Measurements from ENCODE around the gene INPP4A.

The INPP4A gene

DNA sequence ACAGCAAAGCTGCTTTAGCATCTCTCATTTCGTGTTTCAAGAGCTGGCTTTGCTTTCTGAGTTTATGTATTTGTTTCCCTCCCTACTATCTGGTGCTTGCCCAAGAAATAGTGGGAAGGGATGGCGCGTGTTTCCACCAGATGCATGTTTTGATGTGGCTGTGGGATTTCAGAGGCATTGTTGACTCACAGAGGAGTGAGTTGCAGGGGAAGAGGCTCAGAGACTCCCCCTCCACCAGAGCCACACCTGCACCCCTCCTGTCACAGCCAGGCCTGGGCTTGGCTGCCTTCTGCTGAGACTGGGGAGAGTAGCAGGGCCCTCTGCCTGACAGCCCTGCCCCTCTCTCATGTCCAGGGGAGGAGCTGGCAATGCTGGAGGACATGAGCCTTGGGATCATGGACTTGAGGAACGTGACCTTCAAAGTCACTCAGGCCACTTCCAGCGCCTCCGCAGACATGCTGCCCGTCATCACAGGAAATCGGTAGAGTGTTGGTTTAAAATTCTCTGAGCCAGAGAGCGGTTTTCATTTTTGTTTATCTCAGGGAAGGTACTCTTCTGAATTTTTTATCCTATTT is 120.7 kb downstream of the INPP4A start:
- CTCF ChIA-PET: no interaction called here
- no peak overlapping the region for H3K4me3 ChIP-seq (ENCODE audit: low read depth, low read length)
- no peak for DNase-seq (ENCODE audit: low read depth, low spot score)
- no peak for TF ChIP-seq CTCF (IDR thresholded peaks at IDR 0.05; ENCODE audit: insufficient read depth, low read length, missing control alignments)
- POLR2A ChIA-PET: interaction anchor here (0.6 kb wide), 1 partner anchor 21 kb away, joined by 3 read pairs; no protein-coding TSS in a partner anchor

GRCh38 chr2:98565941-98566340 is 121.3 kb downstream of the INPP4A start:
- H3K4me3 ChIP-seq (ENCODE audit: low read depth, low read length): no peak overlapping the region
- CTCF ChIA-PET: no interaction called here
- no peak for TF ChIP-seq CTCF (IDR thresholded peaks at IDR 0.05; ENCODE audit: insufficient read depth, low read length, missing control alignments)
- no peak for DNase-seq (ENCODE audit: low read depth, low spot score)
- POLR2A ChIA-PET: interaction anchor here (0.6 kb wide), 1 partner anchor 21 kb away, joined by 3 read pairs; no protein-coding TSS in a partner anchor

DNA sequence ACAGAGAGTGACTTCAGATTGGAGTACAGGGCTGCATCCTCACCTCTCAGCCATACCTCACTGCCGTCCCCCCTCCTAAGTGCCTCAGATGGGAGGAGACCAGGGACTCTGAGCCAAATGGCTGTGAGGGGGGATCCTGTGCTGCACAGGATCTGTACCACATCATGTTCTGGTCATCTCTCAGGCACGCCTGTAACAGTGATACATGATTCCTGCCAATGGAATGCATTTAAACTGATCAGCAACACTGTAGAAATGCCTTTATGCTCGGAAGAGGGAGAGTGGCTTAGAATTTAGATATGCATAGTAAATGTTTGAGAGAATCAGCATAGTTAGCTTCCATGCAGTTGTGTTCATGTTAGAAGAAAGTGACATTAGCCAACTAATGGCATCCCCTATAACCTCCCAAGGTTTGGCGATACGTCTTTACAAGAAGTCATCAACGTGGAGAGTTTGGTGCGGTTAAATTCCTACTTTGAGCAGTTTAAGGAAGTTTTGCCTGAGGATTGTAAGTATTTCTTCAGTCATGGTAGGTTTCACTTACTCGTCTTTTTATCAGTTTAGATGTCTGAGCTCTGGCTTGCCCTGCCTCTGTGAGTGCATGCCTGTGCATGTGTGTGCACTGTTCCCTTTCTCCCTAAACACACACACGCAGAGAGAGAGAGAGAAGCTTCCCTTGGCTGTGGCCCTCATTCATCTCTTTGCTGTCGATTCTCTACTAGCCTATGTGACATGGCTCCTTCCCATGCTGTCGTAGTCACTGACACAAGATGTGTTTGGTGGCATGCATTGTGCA is 123.7 kb downstream of the INPP4A start:
- ChIA-PET CTCF (interaction anchor here (0.9 to 1.5 kb wide), 7 partner anchors 8 to 38 kb away, joined by 3 to 6 read pairs (median 4); no protein-coding TSS in a partner anchor), POLR2A (no interaction called here)
- TF ChIP-seq CTCF (IDR thresholded peaks at IDR 0.05; ENCODE audit: insufficient read depth, low read length, missing control alignments): no peak
- no peak overlapping the region for H3K4me3 ChIP-seq (ENCODE audit: low read depth, low read length)
- peak; percentile 17 for DNase-seq (ENCODE audit: low read depth, low spot score)

GRCh38 chr2:98569197-98569793 is 124.6 kb downstream of the INPP4A start:
- ChIA-PET CTCF (interaction anchor here (1.0 to 1.5 kb wide), 5 partner anchors 9 to 20 kb away, joined by 3 to 6 read pairs (median 4); no protein-coding TSS in a partner anchor), POLR2A (no interaction called here)
- no peak for DNase-seq (ENCODE audit: low read depth, low spot score)
- H3K4me3 ChIP-seq (ENCODE audit: low read depth, low read length): no peak overlapping the region
- TF ChIP-seq CTCF (IDR thresholded peaks at IDR 0.05; ENCODE audit: insufficient read depth, low read length, missing control alignments): peak; percentile 74

DNA sequence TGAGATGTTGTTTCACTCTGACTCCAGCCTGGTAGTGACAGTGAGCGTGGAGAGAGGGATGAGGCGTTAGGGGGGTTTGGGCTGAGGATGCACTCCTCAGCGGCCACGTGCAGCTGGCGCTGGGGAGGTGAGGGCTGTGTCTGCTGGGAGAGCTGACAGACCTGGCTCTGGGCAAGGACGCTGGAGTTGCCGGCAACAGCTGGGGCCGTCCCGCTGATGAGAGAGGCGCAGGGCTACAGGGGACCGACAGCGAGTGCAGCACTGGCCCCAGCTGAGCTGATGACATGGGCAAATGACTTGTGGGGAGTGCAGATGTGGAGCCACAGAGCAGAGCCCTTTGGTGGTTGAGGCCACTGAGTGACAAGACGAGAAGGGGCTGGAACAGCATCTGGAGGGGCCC is 125.3 kb downstream of the INPP4A start:
- H3K4me3 ChIP-seq (ENCODE audit: low read depth, low read length): no peak overlapping the region
- DNase-seq (ENCODE audit: low read depth, low spot score): no peak
- ChIA-PET POLR2A (no interaction called here), CTCF (interaction anchor here (1.0 kb wide), 1 partner anchor 14 kb away, joined by 3 read pairs; no protein-coding TSS in a partner anchor)
- TF ChIP-seq CTCF (IDR thresholded peaks at IDR 0.05; ENCODE audit: insufficient read depth, low read length, missing control alignments): no peak

- no peak for DNase-seq (ENCODE audit: low read depth, low spot score)
- H3K4me3 ChIP-seq (ENCODE audit: low read depth, low read length): no peak overlapping the region
- TF ChIP-seq CTCF (IDR thresholded peaks at IDR 0.05; ENCODE audit: insufficient read depth, low read length, missing control alignments): no peak
- ChIA-PET CTCF (interaction anchor here (1.0 kb wide), 1 partner anchor 14 kb away, joined by 3 read pairs; no protein-coding TSS in a partner anchor), POLR2A (no interaction called here)
Observed at GRCh38 chr2:98570356-98570755, 125.7 kb downstream of the INPP4A start.
